Mucosa of rectum (tissue), 2 donors: Measurements from ENCODE around the gene GP1BB.

Experiments
- H3K27ac ChIP-seq, 2 donors: one replicate each; pipeline ENCODE4 v1.7.0; 2013; ENCODE audit warnings: inconsistent platforms in 2 of 2, low read depth in 2 of 2, low read length in 2 of 2
- H3K27me3 ChIP-seq, 2 donors: one replicate each; pipeline ENCODE4 v1.7.0; 2013; ENCODE audit warnings: low read length in 2 of 2; ENCODE audit not compliant: control insufficient read depth in 2 of 2, insufficient read depth in 2 of 2
- H3K36me3 ChIP-seq, 2 donors: one replicate each; pipeline ENCODE4 v1.7.0; 2013; ENCODE audit warnings: low read length in 2 of 2; ENCODE audit not compliant: control insufficient read depth in 2 of 2, insufficient read depth in 2 of 2
- H3K4me1 ChIP-seq, 2 donors: one replicate each; pipeline ENCODE4 v1.7.0; 2013; ENCODE audit warnings: low read length in 2 of 2, mild to moderate bottlenecking in 1 of 2; ENCODE audit not compliant: control insufficient read depth in 2 of 2, insufficient read depth in 2 of 2
- H3K4me3 ChIP-seq, 2 donors: one replicate each; pipeline ENCODE4 v1.7.0; 2013; ENCODE audit warnings: low read length in 2 of 2
- H3K9ac ChIP-seq, 2 donors: one replicate each; pipeline ENCODE4 v1.7.0; 2013; ENCODE audit warnings: low read length in 2 of 2, low read depth in 1 of 2, mild to moderate bottlenecking in 1 of 2
- H3K9me3 ChIP-seq, 2 donors: one replicate each; pipeline ENCODE4 v1.7.0; 2013; ENCODE audit warnings: low read length in 2 of 2; ENCODE audit not compliant: control insufficient read depth in 2 of 2
- donor health status: healthy.
- donor health status: Normal muscosa, but diverticular disease.

Gene GP1BB

GRCh38 chr22:19706661-19707151 lies 16.6 kb upstream of the GP1BB start:
- H3K9ac ChIP-seq, result no peak overlapping the region
- H3K27ac ChIP-seq, result no peak overlapping the region
- no peak overlapping the region for H3K4me3 ChIP-seq
- H3K9me3 ChIP-seq, result no peaks in the 10 kb centered on the region
- H3K27me3 ChIP-seq, result peaks cover 0 to 2% of the 10 kb centered on the region in 2 donors
- no peaks in the 10 kb centered on the region for H3K4me1 ChIP-seq
- no peaks in the 10 kb centered on the region for H3K36me3 ChIP-seq

GRCh38 chr22:19707347-19708290 lies 15.7 kb upstream of the GP1BB start:
- Histone ChIP-seq H3K9me3 (no peaks in the 10 kb centered on the region), H3K4me3 (no peak overlapping the region), H3K27me3 (peaks cover 0 to 2% of the 10 kb centered on the region in 2 donors), H3K4me1 (no peaks in the 10 kb centered on the region), H3K36me3 (no peaks in the 10 kb centered on the region), H3K9ac (no peak overlapping the region), H3K27ac (no peak overlapping the region)

GRCh38 chr22:19708321-19709011 lies 14.9 kb upstream of the GP1BB start:
- Histone ChIP-seq H3K27ac (no peak overlapping the region), H3K9me3 (no peaks in the 10 kb centered on the region), H3K27me3 (peaks cover 4 to 5% of the 10 kb centered on the region in 2 donors), H3K4me3 (no peak overlapping the region), H3K36me3 (no peaks in the 10 kb centered on the region), H3K9ac (no peak overlapping the region), H3K4me1 (no peaks in the 10 kb centered on the region)

GRCh38 chr22:19709063-19709769 lies 14.1 kb upstream of the GP1BB start:
- H3K4me1 ChIP-seq, result peaks cover 0 to 2% of the 10 kb centered on the region in 2 donors
- H3K36me3 ChIP-seq, result no peaks in the 10 kb centered on the region
- peaks cover 7 to 9% of the 10 kb centered on the region in 2 donors for H3K27me3 ChIP-seq
- no peak overlapping the region for H3K27ac ChIP-seq
- H3K9ac ChIP-seq, result no peak overlapping the region
- H3K4me3 ChIP-seq, result no peak overlapping the region
- no peaks in the 10 kb centered on the region for H3K9me3 ChIP-seq

- Histone ChIP-seq H3K27ac (no peak overlapping the region), H3K36me3 (no peaks in the 10 kb centered on the region), H3K27me3 (peaks cover 10 to 13% of the 10 kb centered on the region in 2 donors), H3K9ac (no peak overlapping the region), H3K4me1 (peaks cover 2 to 3% of the 10 kb centered on the region in 2 donors), H3K4me3 (no peak overlapping the region), H3K9me3 (no peaks in the 10 kb centered on the region)
These were observed 13.1 kb upstream of the GP1BB start for GRCh38 chr22:19710020-19710768.

- H3K4me3 ChIP-seq, result no peak overlapping the region
- peaks cover 2 to 3% of the 10 kb centered on the region in 2 donors for H3K4me1 ChIP-seq
- no peaks in the 10 kb centered on the region for H3K36me3 ChIP-seq
- H3K27me3 ChIP-seq, result peaks cover 10 to 13% of the 10 kb centered on the region in 2 donors
- H3K27ac ChIP-seq, result no peak overlapping the region
- H3K9ac ChIP-seq, result no peak overlapping the region
- H3K9me3 ChIP-seq, result no peaks in the 10 kb centered on the region
These were observed 12.6 kb upstream of the GP1BB start for GRCh38 chr22:19710769-19711106.

GRCh38 chr22:19713245-19713644 lies 10.1 kb upstream of the GP1BB start:
- Histone ChIP-seq H3K27me3 (peaks cover 10 to 25% of the 10 kb centered on the region in 2 donors), H3K9ac (no peak overlapping the region), H3K36me3 (no peaks in the 10 kb centered on the region), H3K4me3 (no peak overlapping the region), H3K4me1 (peaks cover 6 to 7% of the 10 kb centered on the region in 2 donors), H3K9me3 (no peaks in the 10 kb centered on the region), H3K27ac (no peak overlapping the region)

- no peak overlapping the region for H3K9ac ChIP-seq
- H3K27me3 ChIP-seq, result peaks cover 10 to 28% of the 10 kb centered on the region in 2 donors
- H3K4me1 ChIP-seq, result peaks cover 8 to 11% of the 10 kb centered on the region in 2 donors
- no peak overlapping the region for H3K27ac ChIP-seq
- peak overlapping the region; percentile 20 to 35 for H3K4me3 ChIP-seq
- no peaks in the 10 kb centered on the region for H3K9me3 ChIP-seq
- H3K36me3 ChIP-seq, result no peaks in the 10 kb centered on the region
These were observed 9.6 kb upstream of the GP1BB start for GRCh38 chr22:19713650-19714311.
